GM12872 (cell line): ENCODE results near the gene KY.

Source experiments
- TF ChIP-seq, protein P1 (sequence below): IDR thresholded peaks from 3 replicates; pipeline ENCODE4 v1.5.1; 2011; ENCODE audit warnings: low read depth, mild to moderate bottlenecking, low read length, moderate library complexity; ENCODE audit not compliant: insufficient read depth

KY gene

GRCh38 chr3:134650431-134651346, at the start of gene KY:
TSS of gene KY (minus strand) at chr3:134651022. CDS start at chr3:134650960, 62 bp downstream.
- TF ChIP-seq, protein P1, sequence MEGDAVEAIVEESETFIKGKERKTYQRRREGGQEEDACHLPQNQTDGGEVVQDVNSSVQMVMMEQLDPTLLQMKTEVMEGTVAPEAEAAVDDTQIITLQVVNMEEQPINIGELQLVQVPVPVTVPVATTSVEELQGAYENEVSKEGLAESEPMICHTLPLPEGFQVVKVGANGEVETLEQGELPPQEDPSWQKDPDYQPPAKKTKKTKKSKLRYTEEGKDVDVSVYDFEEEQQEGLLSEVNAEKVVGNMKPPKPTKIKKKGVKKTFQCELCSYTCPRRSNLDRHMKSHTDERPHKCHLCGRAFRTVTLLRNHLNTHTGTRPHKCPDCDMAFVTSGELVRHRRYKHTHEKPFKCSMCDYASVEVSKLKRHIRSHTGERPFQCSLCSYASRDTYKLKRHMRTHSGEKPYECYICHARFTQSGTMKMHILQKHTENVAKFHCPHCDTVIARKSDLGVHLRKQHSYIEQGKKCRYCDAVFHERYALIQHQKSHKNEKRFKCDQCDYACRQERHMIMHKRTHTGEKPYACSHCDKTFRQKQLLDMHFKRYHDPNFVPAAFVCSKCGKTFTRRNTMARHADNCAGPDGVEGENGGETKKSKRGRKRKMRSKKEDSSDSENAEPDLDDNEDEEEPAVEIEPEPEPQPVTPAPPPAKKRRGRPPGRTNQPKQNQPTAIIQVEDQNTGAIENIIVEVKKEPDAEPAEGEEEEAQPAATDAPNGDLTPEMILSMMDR, result no peak

- TF ChIP-seq, protein P1, result no peak
Measured at GRCh38 chr3:134699721-134700120, 48.9 kb upstream of the KY start.

- TF ChIP-seq, protein P1, result no peak
Measured at GRCh38 chr3:134699141-134699711, 48.4 kb upstream of the KY start.

DNA sequence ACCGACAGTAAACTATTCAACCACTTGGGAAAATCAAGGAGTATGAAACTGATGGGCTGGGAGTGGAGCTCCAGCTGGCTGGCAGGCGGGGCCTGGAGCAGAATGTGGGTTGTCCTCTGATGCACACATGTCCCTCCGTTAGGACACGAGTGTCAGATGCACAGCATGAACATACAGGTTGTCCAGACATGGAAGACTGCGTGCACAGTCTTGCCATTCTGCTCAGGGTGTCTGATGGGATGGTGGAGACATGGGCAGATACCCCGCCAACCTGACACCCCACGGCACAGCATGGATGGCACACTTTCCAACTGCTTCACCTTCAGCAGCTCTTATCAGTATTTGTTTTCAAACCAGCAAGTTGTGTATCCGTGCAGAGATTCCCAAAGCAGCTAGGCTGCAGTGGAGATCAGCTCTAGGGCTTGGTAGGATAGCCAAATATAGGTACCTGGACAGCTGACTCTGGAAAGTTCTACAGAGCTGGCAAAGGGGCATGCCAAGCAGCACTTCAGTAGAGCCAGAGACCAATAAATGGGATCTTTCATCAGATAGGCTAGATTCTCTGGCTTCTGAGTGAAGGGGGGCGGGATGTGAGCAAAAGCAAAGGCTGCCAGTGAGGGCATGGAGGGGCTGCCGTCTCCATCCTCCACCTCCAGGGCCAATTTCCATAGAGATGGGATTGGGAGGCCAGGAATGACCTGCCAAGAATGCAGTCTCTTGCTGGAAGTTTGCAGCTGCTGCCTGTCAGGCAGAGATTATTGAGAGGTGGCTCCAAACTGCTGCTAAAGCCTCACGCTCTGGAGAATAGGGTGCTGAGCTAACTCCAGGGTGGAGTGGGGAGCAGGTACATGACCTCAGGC, 47.2 kb upstream of the KY start:
- TF ChIP-seq, protein P1, result no peak

DNA sequence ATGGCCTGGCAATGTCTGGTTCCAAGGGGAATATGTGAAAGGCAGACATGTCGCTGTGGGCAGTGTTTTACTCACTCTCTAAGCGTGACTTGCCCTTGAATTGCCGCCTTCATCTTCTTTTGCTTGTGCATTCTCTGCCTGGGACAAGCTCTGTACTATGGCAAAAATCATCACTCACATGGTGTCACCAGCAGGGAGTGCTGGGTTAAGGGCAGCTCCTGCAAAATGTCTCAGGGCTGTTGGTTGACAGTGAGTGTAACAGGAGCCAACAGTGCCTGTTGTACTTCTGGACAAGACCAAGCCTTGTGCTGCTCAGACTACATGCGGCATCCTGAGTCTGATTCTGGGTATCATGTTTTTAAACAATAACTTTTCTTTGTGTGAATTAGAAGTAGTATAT, 45.3 kb upstream of the KY start:
- TF ChIP-seq, protein P1, result no peak

GRCh38 chr3:134694946-134695543, 44.2 kb upstream of the KY start:
- TF ChIP-seq, protein P1, result no peak
